ENCODE data around the gene SEMA6A.

DNA sequence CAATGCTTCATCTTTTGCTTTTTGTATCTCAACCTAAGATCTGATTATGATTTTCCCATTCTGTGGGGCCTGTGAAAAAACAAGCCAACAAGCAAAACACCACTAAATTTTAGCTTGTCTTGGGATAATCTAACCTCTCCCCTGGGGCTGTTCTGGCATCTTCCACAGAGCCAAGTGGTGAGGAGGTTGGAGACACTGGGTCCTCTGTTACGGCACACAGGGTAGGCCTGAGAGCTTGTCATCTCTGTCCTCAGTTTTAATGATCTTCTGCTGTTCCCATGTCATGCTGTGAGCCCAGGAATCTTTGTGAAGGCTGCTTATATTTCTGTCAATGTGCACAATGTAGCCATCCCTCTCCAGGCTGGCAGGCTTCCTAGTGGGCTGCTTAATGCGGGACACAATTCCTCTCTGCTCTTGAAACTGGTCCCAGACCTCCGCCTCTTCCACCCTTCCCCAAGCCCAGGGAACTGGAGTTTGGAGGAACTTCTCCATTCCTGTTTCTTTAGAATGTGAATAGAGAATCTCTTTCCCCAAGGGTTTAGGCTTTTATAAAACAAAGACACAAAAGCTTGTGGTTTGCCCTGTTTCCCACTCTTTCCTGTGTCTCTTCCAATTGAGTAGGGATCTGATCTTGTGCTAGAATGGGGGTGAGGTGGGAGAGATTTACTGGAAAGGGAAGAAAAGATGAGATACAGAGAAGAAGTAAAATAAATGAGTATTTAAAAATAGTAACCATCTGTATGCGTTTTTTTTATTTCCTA is 30.9 kb upstream of the SEMA6A start:
- TF ChIP-seq, protein P1, sequence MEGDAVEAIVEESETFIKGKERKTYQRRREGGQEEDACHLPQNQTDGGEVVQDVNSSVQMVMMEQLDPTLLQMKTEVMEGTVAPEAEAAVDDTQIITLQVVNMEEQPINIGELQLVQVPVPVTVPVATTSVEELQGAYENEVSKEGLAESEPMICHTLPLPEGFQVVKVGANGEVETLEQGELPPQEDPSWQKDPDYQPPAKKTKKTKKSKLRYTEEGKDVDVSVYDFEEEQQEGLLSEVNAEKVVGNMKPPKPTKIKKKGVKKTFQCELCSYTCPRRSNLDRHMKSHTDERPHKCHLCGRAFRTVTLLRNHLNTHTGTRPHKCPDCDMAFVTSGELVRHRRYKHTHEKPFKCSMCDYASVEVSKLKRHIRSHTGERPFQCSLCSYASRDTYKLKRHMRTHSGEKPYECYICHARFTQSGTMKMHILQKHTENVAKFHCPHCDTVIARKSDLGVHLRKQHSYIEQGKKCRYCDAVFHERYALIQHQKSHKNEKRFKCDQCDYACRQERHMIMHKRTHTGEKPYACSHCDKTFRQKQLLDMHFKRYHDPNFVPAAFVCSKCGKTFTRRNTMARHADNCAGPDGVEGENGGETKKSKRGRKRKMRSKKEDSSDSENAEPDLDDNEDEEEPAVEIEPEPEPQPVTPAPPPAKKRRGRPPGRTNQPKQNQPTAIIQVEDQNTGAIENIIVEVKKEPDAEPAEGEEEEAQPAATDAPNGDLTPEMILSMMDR (IDR thresholded peaks at IDR 0.05) = no peak
- no peak for TF ChIP-seq POLR2AphosphoS5 (IDR thresholded peaks at IDR 0.05)
- no peak for TF ChIP-seq POLR2A (IDR thresholded peaks at IDR 0.05)

Data from breast epithelium (tissue), 3 donors.